SU-DHL-6 (cell line): ENCODE data around the gene ZNRF1.

ENCODE experiments used
- CTCF ChIP-seq: fragments of 200-600 bp; sonication (generic); IDR thresholded peaks from one replicate; pipeline ENCODE4 v1.5.1; 2017; ENCODE audit warnings: antibody characterized with exemption, mild to moderate bottlenecking, low read length, moderate library complexity; ENCODE audit not compliant: insufficient read depth, poor library complexity, severe bottlenecking
- EZH2phosphoT487 ChIP-seq: fragments of 200-600 bp; sonication (generic), shearing (Covaris generic); conservative IDR thresholded peaks from 2 replicates; pipeline ENCODE4 v1.6.1; 2018; ENCODE audit warnings: mild to moderate bottlenecking, antibody characterized with exemption, low read length, moderate library complexity, mixed read lengths

GRCh38 chr16:75112734-75113491, 114.1 kb downstream of the ZNRF1 start:
- TF ChIP-seq EZH2phosphoT487 (no peak), CTCF (no peak)
